ENCODE results near the gene RPS25. TPM values are rescaled to one million over a fixed set of nuclear protein-coding genes. Genes with fewer than 3 reads are reported as not detected.
A peak's percentile ranks its signal among the peaks of the same experiment; 100 is the strongest.
"Not testable (repeated sequence)": the region's sequence is repeated elsewhere in the genome, so short reads cannot be mapped to it uniquely, and the experiment has no call there.

The RPS25 gene
- total RNA-seq, 1 donor from 2014 or later, result 813 TPM

- ATAC-seq (no peak), DNase-seq (no peak)
- intact Hi-C loops (cut with micrococcal nuclease), result no loop called here
Measured at GRCh38 chr11:119023741-119024140, 5.6 kb upstream of the RPS25 start.

DNA sequence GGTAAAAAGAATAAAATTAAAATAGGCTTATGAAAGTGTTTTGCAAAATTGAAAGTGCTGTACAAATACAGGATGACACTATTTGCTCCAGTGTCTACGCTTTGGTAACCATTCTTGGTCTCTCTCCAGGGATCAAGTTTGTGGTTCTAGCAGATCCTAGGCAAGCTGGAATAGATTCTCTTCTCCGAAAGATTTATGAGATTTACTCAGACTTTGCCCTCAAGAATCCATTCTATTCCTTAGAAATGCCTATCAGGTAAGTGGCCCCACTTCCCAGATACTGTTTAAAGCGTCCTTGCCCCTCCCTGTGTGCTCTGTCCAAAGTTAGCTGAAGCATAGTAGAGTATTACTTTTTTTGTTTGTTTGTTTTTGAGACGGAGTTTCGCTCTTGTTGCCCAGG lies 3.5 kb upstream of the RPS25 start:
- DNase-seq (no peak), ATAC-seq (no peak)
- intact Hi-C loops (cut with micrococcal nuclease), result no loop called here

GRCh38 chr11:119019996-119020395 lies 1.9 kb upstream of the RPS25 start:
- intact Hi-C loops (cut with micrococcal nuclease), result no loop called here
- no peak for DNase-seq
- ATAC-seq, result no peak

DNA sequence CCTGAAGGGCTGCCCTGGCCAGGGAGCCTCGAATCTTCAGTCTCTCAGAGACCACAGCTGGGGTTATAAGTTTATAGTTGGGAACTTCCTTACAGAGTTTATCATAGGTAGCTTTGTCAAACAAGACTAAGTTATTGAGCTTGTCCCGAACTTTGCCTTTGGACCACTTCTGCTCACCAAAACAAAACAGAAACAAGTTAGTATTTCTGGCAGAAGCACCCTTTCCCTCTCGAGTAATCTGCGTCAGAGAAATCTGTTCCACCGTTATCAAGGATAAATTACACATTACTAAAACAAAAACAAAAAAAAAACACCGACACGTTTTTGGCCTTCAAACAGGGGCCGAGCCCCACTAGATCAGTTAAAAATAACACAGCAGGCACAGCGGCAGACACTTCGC lies 766 bp downstream of the RPS25 start:
- DNase-seq; ATAC-seq; intact Hi-C loops (cut with micrococcal nuclease): not testable (repeated sequence)

DNA sequence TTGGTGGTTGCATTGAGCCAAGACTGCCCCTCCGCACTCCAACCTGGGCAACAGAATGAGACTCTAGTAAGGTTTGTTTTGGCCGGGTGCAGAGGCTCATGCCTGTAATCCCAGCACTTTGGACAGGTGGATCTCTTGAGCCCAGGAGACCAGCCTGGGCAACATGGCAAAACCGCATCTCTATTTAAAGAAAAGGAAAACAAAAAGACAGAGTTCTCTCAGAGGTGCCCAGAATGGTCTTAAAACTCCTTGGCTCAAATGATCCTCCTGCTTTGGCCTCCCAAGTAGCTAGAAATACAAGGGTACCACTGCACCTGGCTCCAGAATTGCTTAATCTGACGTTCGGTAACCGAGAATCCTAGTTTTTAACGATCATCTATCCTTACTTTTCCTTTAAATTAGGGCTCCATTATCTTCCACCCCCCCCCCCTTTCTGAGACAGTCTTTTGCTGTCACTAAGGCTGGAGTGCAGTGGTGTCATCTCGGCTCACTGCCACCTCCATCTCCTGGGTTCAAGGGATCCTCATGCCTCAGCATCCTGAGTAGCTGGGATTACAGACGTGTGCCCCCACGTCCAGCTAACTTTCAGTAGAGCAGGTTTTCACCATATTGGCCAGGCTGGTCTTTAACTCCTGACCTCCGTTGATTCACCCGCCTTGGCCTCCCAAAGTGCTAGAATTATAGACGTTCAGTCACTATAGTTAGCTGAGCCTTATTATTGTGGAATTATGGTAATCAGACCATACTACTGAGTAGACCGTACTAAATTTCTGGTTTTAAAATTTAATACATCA lies 1.7 kb downstream of the RPS25 start:
- intact Hi-C loops (cut with micrococcal nuclease), result no loop called here
- DNase-seq, result no peak
- ATAC-seq, result no peak

DNA sequence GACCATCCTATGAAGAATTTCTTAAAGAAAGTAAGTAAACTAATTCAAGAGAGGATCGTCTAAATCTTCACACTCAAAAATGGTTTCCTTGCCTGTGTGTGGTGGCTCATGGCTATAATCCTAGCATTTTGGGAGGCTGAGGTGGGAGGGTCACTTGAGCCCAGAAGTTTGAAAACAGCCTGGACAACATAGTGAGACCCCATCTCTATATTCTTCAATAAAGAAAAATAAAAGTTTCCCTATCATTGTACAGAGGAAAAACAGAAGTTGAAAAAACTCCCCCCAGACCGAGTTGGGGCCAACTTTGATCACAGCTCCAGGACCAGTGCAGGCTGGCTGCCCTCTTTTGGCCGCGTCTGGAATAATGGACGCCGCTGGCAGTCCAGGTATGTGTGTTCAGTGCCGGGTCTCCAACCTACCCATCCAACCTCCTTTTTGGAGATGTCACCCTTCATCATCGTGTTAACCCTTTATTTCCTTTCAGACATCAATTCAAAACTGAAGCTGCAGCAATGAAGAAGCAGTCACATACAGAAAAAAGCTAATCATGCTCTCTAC lies 3.0 kb downstream of the RPS25 start:
- intact Hi-C loops (cut with micrococcal nuclease), result no loop called here
- DNase-seq (no peak), ATAC-seq (no peak)

GRCh38 chr11:119014209-119014924 lies 3.8 kb downstream of the RPS25 start:
- no peak for DNase-seq
- intact Hi-C loops (cut with micrococcal nuclease), result no loop called here
- ATAC-seq, result no peak

DNA sequence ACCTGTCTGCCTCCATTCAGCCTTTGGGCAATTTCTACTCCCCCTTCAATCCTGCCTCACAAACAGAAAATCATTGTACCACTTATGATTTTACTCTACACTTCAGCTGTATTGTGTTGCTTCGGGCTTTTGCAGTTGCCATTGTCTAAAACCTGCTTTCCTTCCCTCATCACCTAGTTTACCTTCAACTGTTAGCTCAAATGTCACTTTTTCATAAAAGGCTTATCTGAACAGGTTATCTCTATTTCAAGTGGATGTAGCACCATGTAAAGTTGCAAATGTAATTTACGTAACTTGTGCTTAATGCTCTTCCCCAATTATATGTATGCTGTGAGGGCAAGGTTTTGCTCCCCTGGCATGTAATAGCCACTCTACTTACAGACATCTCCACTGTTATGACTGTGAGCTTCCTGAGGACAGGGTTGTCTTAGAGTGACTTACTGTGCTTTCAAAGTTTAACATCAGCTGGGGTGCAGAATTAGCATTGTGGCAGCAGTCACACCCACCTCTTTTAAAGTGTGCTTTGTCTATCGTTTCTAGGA lies 5.4 kb downstream of the RPS25 start:
- ATAC-seq, result no peak
- intact Hi-C loops (cut with micrococcal nuclease), result no loop called here
- DNase-seq, result no peak

- no peak for ATAC-seq
- intact Hi-C loops (cut with micrococcal nuclease), result no loop called here
- DNase-seq, result no peak
Measured at GRCh38 chr11:119011476-119012053, 6.6 kb downstream of the RPS25 start.

GRCh38 chr11:119006656-119007055 lies 11.5 kb downstream of the RPS25 start:
- DNase-seq, result no peak
- intact Hi-C loops (cut with micrococcal nuclease), result no loop called here
- no peak for ATAC-seq

DNA sequence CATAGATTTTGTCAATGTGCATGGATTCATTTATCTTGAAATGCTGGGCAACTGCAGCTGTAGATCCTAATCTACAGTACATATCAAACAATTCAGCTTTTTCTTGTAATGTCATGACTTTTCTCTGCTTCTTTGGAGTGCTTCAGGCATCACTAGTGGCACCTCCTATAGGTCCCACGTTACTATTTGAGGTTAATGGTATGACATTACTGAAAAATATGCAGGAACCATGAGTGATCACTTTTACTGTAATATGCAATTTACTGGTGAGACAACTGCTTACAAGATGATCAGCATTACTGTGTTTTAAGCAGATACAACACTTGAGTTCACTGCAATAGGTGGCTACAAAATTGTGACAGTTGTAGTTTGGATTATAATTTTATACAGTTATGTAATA lies 17.2 kb downstream of the RPS25 start:
- intact Hi-C loops (cut with micrococcal nuclease), result no loop called here
- DNase-seq (no peak), ATAC-seq (no peak)

DNA sequence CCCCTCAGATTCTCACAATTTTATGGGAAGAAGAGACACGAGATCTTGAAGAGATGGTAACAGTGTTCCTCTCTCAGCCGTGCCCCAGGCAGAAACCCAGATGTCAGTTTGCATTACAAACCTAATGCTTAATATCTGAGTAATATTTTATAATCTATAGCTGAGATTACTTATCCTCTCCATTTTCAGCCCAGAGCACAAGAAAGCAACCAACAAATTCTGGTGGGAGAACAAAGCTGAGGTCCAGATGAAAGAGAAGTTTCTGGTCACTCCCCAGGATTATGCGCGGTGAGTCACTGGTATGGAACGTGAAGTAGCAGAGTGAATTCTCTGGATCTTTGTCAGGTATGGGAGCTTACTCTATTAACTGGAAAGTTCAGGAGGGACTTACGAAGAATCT lies 19.3 kb downstream of the RPS25 start:
- ATAC-seq (no peak), DNase-seq (no peak)
- intact Hi-C loops (cut with micrococcal nuclease), result no loop called here

GRCh38 chr11:118998388-118998717 lies 19.8 kb downstream of the RPS25 start:
- intact Hi-C loops (cut with micrococcal nuclease), result no loop called here
- no peak for ATAC-seq
- DNase-seq, result no peak

- ATAC-seq (peak; percentile 100), DNase-seq (peak; percentile 98)
- intact Hi-C loops (cut with micrococcal nuclease), result no loop called here
Measured at GRCh38 chr11:118997627-118998387, 20.3 kb downstream of the RPS25 start, which contains the start of gene CENATAC. Gene CENATAC (plus strand): TSS chr11:118998138. CDS start chr11:118998198, 60 bp downstream.

DNA sequence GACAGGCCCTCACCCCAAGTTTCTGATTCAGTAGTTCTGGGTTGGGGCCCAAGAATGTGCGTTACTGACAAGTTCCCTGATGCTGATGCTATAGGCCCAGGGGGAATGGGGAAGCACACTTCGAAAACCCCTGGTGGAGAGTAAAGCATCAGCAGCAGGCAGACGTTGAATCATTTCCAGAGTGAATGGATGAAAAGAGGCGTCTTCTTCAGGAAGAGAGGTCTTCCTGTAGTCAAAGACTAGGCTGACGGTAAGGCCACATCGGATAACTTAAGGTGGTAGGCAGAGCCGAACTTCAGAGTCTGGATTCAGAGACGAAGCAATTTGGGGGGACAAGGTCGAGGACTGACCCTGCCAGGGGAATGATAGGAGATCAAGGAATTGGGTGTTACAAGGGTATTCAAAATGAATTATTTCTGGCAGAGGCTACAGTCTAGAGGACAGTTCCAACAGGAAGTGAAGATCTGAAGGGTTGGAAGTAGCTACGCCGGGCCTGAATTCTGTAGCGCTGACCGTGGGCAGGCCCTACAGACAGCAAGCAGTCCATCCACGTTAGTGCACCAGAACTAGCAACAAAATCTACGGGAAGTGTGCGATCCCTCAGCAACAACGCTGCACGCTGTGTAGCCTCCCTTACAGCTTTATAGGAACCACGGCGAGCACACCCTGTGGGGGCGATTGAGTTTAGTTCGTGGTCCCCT lies 21.1 kb downstream of the RPS25 start:
- peak; percentile 39 for ATAC-seq
- intact Hi-C loops (cut with micrococcal nuclease), result no loop called here
- DNase-seq, result peak; percentile 26

DNA sequence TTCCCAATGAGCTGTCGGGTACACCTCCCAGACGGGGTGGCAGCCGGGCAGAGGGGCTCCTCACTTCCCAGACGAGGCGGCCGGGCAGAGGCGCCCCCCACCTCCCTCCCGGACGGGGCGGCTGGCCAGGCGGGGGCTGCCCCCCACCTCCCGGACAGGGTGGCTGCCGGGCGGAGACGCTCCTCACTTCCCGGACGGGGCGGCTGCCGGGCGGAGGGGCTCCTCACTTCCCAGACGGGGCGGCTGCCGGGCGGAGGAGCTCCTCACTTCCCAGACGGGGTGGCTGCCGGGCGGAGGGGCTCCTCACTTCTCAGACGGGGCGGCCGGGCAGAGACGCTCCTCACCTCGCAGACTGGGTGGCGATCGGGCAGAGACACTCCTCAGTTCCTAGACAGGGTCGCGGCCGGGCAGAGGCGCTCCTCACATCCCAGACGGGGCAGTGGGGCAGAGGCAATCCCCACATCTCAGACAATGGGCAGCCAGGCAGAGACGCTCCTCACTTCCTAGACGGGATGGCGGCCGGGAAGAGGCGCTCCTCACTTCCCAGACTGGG lies 26.6 kb downstream of the RPS25 start:
- ATAC-seq; DNase-seq; intact Hi-C loops (cut with micrococcal nuclease): not testable (repeated sequence)

DNA sequence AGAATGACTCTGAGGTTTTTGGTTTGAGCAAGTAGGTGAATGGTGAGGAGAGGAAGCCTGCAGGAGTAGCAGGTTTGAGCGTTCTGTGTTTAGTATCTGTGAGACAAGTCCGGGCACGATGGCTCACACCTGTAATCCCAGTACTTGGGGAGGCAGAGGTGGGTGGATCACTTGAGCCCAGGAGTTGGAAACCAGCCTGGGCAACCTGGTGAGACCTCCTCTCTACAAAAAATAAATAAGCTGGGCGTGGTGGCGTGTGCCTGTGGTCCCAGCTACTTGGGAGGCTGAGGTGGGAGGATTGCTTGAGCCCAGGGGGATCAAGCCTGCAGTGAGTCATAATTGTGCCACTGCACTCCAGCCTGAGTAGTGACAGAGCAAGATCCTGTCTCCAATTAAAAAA lies 29.9 kb downstream of the RPS25 start:
- DNase-seq (no peak), ATAC-seq (no peak)
- intact Hi-C loops (cut with micrococcal nuclease), result no loop called here

DNA sequence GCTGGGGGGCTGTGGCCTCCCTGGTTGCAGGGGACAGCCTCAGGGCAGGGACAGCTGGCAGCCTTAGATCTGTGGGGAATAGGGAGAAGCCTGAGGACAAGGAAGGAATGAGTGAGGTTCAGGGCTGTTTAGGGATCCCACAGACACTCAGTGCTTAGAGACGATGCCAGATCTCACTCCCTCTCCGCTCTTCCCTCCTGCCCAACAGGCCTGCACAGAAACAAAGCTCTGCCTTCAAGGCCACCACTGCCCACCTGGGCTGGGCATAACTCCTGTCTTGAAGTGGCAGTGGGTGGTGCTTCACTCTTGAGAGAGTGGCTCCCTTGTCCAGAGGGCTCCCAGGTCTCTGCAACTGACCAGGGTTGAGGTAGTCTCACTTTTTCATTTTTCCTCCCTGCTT lies 33.3 kb downstream of the RPS25 start:
- ATAC-seq (peak; percentile 21), DNase-seq (no peak)
- intact Hi-C loops (cut with micrococcal nuclease), result no loop called here
